ENCODE results near the gene TMEM151A.

The TMEM151A gene

GRCh38 chr11:66315498-66315885 is 23.8 kb downstream of the TMEM151A start:
- TF ChIP-seq CTCF (IDR thresholded peaks at IDR 0.05) = no peak

- TF ChIP-seq CTCF (IDR thresholded peaks at IDR 0.05) = no peak
Observed at GRCh38 chr11:66315921-66316811, 24.5 kb downstream of the TMEM151A start.

GRCh38 chr11:66316849-66317251 is 25.2 kb downstream of the TMEM151A start, which contains the start of gene CD248:
Gene CD248 (minus strand): TSS chr11:66317044. CDS start chr11:66317027, 17 bp downstream.
- TF ChIP-seq CTCF (IDR thresholded peaks at IDR 0.05) = no peak

GRCh38 chr11:66317322-66317722 is 25.6 kb downstream of the TMEM151A start:
- TF ChIP-seq CTCF (IDR thresholded peaks at IDR 0.05) = no peak

GRCh38 chr11:66317723-66318599 is 26.3 kb downstream of the TMEM151A start:
- TF ChIP-seq CTCF (IDR thresholded peaks at IDR 0.05) = no peak

GRCh38 chr11:66318600-66318970 is 26.9 kb downstream of the TMEM151A start:
- TF ChIP-seq CTCF (IDR thresholded peaks at IDR 0.05) = no peak

GRCh38 chr11:66321606-66322005 is 29.9 kb downstream of the TMEM151A start:
- TF ChIP-seq CTCF (IDR thresholded peaks at IDR 0.05) = no peak

Measured in LNCAP (cell line).